Activated CD8-positive, alpha-beta memory T cell treated with anti-CD3 and anti-CD28 coated beads, Interleukin-2, amount 50 U/mL, for 48 hours (primary cell): ENCODE results near the gene DEFB131B.
A peak's percentile ranks its signal among the peaks of the same experiment; 100 is the strongest.
"Not testable (repeated sequence)": the region's sequence is repeated elsewhere in the genome, so short reads cannot be mapped to it uniquely, and the experiment has no call there.

Experiments
- DNase-seq: peaks from one replicate; pipeline ENCODE4 v3.0.0-alpha.2; 2020

Gene DEFB131B, protein sequence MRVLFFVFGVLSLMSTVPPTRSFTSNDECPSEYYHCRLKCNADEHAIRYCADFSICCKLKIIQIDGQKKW

DNA sequence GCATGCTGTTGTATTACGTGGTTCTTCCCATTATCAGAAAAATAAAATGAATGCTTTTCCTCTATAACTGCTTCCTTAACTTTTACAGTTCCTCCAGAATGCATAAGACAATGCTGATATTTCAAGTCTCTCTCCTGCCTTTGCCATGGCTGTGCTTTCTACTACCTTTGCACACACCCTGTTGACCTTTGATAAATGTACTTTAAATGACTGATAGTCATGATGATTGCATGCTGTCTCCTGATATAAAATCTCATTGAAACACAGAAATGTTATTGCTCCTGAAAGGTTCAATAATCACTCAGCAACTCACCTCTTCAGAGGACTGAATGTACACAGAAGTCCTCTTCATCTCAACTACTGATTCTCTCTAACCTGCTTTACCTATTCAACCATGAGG is at the start of gene DEFB131B:
Gene DEFB131B (plus strand): TSS at position 395 of the 400 bp plus-strand sequence. CDS start 0 bp downstream, at position 395.
- not testable (repeated sequence) for DNase-seq

GRCh38 chr11:71829247-71829646 is 49.0 kb upstream of the DEFB131B start:
- DNase-seq: not testable (repeated sequence)

GRCh38 chr11:71829686-71830085 is 48.6 kb upstream of the DEFB131B start:
- not testable (repeated sequence) for DNase-seq

DNA sequence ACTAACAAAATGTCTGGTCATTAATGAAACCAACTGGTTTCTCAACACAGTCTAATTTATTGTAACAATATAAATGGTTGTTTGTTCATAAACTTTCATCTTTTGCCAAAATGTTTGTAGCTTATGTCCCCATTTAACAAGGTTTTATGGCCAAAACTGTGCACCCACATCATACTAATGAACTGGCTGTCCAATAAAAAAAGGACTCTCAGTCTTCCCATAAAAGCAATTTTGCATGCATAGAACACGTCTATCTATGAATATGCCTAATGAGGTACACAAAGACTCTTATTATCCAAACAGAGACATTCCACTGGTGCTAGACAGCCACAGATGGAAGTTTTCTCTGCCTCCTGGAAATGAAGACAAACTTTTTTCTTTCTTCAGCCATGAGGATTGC is 45.4 kb upstream of the DEFB131B start, which contains the start of gene DEFB108B:
Gene DEFB108B (plus strand): TSS at position 390 of the 400 bp plus-strand sequence. CDS start 0 bp downstream, at position 390.
- DNase-seq: not testable (repeated sequence)

DNA sequence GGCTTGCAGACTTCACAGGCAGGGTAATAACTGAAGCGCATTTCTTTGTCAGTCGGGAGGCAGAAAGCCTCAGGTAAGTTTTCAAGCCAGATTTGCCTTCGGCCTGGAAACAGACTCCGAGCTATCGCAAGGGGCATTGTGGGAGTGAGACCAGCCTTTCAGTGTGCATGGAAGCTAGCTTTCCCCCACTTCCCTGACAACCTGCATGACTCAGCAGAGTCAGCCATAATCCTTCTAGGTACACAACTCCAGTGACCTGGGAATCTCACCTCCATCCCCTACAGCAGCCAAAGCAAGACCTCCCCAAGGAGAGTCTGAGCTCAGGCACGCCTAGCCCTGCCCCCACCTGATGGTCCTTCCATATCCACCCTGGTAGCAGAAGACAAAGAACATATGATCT is 35.5 kb upstream of the DEFB131B start:
- not testable (repeated sequence) for DNase-seq

DNA sequence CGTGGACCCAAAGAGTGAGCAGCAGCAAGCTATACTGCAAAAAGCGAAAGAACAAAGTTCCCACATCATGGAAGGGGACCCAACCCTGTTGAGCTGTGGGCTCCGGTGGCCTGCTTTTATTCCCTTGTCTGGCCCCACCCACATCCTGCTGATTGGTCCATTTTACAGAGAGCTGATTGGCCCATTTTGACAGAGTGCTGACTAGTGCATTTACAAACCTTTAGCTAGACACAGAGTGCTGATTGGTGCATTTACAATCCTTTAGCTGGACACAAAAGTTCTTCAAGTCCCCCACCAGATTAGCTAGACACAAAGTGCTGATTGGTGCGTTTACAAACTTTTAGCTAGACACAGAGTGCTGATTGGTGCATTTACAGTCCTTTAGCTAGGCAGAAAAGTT is 34.9 kb upstream of the DEFB131B start:
- not testable (repeated sequence) for DNase-seq

DNA sequence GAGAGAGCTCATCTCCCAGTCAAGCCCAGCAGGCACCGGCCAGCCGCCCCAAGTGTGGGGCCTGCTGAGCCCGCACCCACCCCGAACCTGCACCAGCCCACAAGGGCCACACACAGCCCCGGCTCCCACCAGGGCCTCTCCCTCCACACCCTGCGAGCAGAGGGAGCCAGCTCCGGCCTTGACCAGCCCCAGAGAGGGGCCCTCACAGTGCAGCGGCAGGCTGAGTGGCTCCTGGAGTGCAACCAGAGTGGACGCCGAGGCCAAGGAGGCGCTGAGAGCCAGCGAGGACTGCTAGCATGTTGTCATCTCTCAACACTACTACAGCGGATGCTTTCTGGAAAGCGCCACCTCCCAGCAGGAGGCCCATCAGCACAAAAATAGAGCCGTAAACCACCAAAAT is 34.4 kb upstream of the DEFB131B start:
- DNase-seq: no peak

DNA sequence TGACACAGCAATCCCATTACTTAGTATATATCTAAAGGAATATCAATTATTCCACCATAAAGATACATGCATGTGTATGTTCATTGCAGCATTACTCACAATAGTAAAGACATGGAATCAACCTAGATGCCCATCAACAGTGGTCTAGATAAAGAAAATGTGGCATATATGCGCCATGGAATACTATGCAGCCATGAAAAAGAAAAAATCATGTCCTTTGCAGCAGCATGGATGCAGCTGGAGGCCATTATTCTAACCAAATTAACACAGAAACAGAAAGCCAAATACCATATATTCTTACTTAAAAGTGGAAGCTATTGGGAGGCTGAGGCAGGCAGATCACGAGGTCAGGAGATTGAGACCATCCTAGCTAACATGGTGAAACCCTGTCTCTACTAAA is 24.4 kb upstream of the DEFB131B start:
- DNase-seq: not testable (repeated sequence)

GRCh38 chr11:71855880-71856279 is 22.4 kb upstream of the DEFB131B start:
- DNase-seq: not testable (repeated sequence)

DNA sequence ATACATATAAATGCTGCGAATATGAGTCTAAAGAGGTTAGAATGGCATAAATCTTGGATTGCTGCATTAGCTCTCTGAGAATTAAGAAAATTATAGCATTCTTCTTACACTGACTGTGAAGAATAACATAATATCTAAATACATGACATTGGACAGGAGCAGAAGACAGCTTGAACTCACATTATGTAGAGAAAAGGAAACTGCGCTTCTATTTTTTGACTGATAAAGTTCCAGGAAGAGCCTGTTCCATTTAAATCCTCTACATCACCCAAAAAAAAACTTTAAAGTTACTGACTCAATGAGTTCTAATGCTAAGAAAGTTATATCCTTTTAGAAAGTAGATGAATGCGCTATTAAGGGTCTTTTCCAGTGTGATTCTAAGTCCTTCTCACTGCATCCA is 17.4 kb upstream of the DEFB131B start:
- not testable (repeated sequence) for DNase-seq

DNA sequence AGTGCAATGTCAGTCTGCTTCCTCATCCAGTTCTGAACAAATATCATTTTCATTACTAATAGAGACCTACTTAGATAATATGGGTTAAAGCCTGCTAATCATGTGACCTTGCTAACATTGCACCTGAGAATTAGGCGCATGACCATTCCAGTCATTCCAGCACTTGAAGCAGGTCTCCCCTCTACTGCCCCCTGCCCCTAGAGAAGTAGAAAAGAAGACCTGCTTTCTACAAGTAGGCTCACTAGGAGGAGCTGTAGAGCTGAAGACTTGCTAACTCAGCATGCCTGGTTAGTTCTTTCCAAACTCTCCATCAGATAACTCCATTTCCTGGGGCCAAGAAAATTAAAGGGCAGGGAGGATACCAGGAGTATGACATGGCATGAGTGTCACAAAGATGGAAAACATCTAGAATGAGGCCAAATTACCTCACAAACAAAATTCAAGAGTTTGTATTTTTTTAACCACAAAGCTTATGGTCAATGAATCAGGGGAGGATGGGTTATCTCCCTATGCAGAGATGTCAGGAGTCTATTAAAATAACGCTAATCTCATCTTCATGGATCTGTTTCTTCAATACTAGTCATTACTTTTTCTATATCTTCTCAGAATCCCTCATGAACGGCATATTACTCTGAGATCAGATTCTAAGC is 14.2 kb upstream of the DEFB131B start:
- DNase-seq: not testable (repeated sequence)

- DNase-seq: not testable (repeated sequence)
Observed at GRCh38 chr11:71867209-71867608, 11.0 kb upstream of the DEFB131B start.

GRCh38 chr11:71869931-71870330 is 8.3 kb upstream of the DEFB131B start:
- not testable (repeated sequence) for DNase-seq

- DNase-seq: not testable (repeated sequence)
Observed at GRCh38 chr11:71870661-71871060, 7.6 kb upstream of the DEFB131B start.

GRCh38 chr11:71876262-71876661 is 2.0 kb upstream of the DEFB131B start:
- DNase-seq: not testable (repeated sequence)

- DNase-seq: not testable (repeated sequence)
Observed at GRCh38 chr11:71885806-71886205, 7.6 kb downstream of the DEFB131B start.

DNA sequence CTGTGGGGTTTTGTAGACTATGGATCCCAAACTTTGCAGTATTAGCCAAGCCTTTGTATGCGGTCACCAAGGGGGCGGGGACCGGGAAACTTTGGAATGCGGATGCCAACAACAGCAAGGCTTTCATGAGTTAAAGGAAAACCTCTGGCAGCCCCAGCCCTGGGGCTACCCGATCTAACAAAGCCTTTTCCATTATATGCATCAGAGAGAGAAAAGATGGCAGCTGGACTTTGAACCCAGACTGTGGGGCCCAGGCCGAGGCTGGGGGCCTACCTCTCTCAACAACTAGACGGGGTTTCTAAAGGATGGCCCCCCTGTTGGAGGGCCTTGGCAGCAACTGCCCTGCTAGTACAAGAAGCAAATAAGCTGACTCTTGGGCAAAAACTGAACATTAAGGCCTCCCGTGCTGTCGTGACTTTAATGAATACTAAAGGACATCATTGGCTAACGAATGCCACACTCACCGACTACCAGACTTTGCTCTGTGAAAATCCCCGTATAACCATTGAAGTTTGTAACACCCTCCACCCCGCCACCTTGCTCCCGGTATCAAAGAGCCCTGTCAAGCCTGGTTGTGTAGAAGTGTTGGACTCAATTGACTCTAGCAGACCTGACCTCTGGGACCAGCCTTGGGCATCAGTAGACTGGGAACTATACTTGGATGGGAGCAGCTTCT is 10.2 kb downstream of the DEFB131B start:
- DNase-seq: not testable (repeated sequence)

- not testable (repeated sequence) for DNase-seq
Observed at GRCh38 chr11:71889181-71889872, 11.1 kb downstream of the DEFB131B start.

DNA sequence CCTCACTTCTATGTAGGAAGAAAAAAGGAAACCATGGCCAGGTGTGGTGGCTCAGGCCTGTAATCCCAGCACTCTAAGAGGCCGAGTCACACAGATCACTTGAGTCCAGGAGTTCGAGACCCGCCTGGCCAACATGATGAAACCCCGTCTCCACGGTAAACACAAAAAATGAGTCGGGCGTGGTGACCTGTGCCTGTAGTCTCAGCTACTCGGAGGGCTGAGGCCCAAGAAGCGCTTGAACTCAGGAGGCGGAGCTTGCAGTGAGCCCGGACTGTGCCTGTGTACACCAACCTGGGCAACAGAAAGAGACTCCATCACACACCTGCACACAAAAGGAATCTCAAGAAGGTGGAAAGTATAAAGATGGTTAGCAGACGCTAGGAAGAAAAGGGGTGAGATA is 17.7 kb downstream of the DEFB131B start:
- DNase-seq: no peak

GRCh38 chr11:71901137-71901536 is 22.9 kb downstream of the DEFB131B start:
- not testable (repeated sequence) for DNase-seq

- no peak for DNase-seq
Observed at GRCh38 chr11:71908218-71908617, 30.0 kb downstream of the DEFB131B start.

GRCh38 chr11:71910775-71911174 is 32.5 kb downstream of the DEFB131B start:
- DNase-seq: not testable (repeated sequence)

GRCh38 chr11:71911321-71911985 is 33.2 kb downstream of the DEFB131B start:
- DNase-seq: peak; percentile 82
